Measurements from ENCODE around the gene HDX. TPM values are rescaled to one million over a fixed set of nuclear protein-coding genes. Genes with fewer than 3 reads are reported as not detected.
"Not testable (repeated sequence)": the region's sequence is repeated elsewhere in the genome, so short reads cannot be mapped to it uniquely, and the experiment has no call there.

Gene HDX
- total RNA-seq, 1 donor from 2014 or later, result 2.5 TPM

GRCh38 chrX:84318661-84319060, 183.6 kb downstream of the HDX start:
- Mint-ChIP-seq H3K4me1 (no peaks in the 10 kb centered on the region), H3K9me3 (no peaks in the 10 kb centered on the region), H3K27me3 (no peaks in the 10 kb centered on the region), H3K27ac (no peak overlapping the region), H3K4me3 (no peak overlapping the region), H3K36me3 (ENCODE audit: low read depth) (no peaks in the 10 kb centered on the region)
- DNase-seq, result no peak
- intact Hi-C loops (cut with micrococcal nuclease), result no loop called here

- H3K4me1 Mint-ChIP-seq; H3K27ac Mint-ChIP-seq; DNase-seq; H3K4me3 Mint-ChIP-seq; H3K9me3 Mint-ChIP-seq; intact Hi-C loops (cut with micrococcal nuclease); H3K36me3 Mint-ChIP-seq (ENCODE audit: low read depth); H3K27me3 Mint-ChIP-seq: not testable (repeated sequence)
Observed at GRCh38 chrX:84315946-84316345, 186.3 kb downstream of the HDX start.
